Panc1 (cell line): ENCODE measurements around the gene TMED4. TPM values are rescaled to one million over a fixed set of nuclear protein-coding genes. Genes with fewer than 3 reads are reported as not detected.

ENCODE experiments used
- ATAC-seq: fragments of 200-7000 bp; cut with Tn5 transposase; 2 replicates; pipeline ENCODE4 v1.9.1; 2020; ENCODE audit warnings: mild to moderate bottlenecking, moderate library complexity
- BruUV-seq: library from RNA; stranded (reverse); fragments of 400-500 nt; replicated peaks from 2 replicates; lab custom pipeline; 2021; lab: Mats Ljungman, UMichigan
- CTCF ChIA-PET: fragments of 300-600 bp; sonication (Branson Sonifier 250); formaldehyde crosslinking; loops from one replicate; lab custom pipeline; 2022; ENCODE audit warnings: antibody characterized with exemption; lab: Charles Lee
- POLR2A ChIA-PET: fragments of 300-600 bp; sonication (Branson Sonifier 250); formaldehyde crosslinking; loops from one replicate; lab custom pipeline; 2022; ENCODE audit warnings: antibody characterized with exemption; lab: Charles Lee
- DNase-seq: peaks from one replicate; pipeline ENCODE4 v3.0.0-alpha.2; 2010; ENCODE audit warnings: low read depth, low spot score
- H3K27ac ChIP-seq: 2 replicates; pipeline ENCODE4 v1.5.1; 2011; ENCODE audit warnings: mild to moderate bottlenecking, low read length, inconsistent platforms
- H3K27me3 ChIP-seq: fragments of 200-500 bp; sonication (Bioruptor generic); 2 replicates; pipeline ENCODE4 v1.6.0; 2014; ENCODE audit warnings: low read length, inconsistent platforms; ENCODE audit not compliant: control insufficient read depth, insufficient read depth
- H3K36me3 ChIP-seq: fragments of 200-500 bp; sonication (Bioruptor generic); 2 replicates; pipeline ENCODE4 v1.5.1; 2014; ENCODE audit warnings: inconsistent platforms, mild to moderate bottlenecking, low read length, moderate library complexity; ENCODE audit not compliant: control insufficient read depth, insufficient read depth
- H3K4me1 ChIP-seq: 2 replicates; pipeline ENCODE4 v1.5.1; 2011; ENCODE audit warnings: inconsistent platforms, mild to moderate bottlenecking, low read length, moderate library complexity; ENCODE audit not compliant: control insufficient read depth, insufficient read depth
- H3K4me3 ChIP-seq, 2 experiments: 2 replicates each; pipeline ENCODE4 v1.5.1; 2011 to 2012; ENCODE audit warnings: low read depth in 2 of 2, low read length in 2 of 2, mild to moderate bottlenecking in 2 of 2, inconsistent platforms in 1 of 2, moderate library complexity in 1 of 2
- H3K9me3 ChIP-seq: fragments of 200-500 bp; sonication (Bioruptor generic); 2 replicates; pipeline ENCODE4 v1.5.1; 2014; ENCODE audit warnings: low read depth, mild to moderate bottlenecking, inconsistent platforms, low read length, moderate library complexity; ENCODE audit not compliant: control insufficient read depth, insufficient read depth
- POLR2AphosphoS5 ChIP-seq: IDR thresholded peaks from 2 replicates; pipeline ENCODE4 v1.6.1; 2012; ENCODE audit warnings: mild to moderate bottlenecking, low read depth, low read length, moderate library complexity
- SIN3A ChIP-seq: IDR thresholded peaks from 2 replicates; pipeline ENCODE4 v1.6.1; 2012; ENCODE audit warnings: low read depth, mild to moderate bottlenecking, low read length, moderate library complexity, borderline replicate concordance; ENCODE audit not compliant: insufficient read depth
- TCF7L2 ChIP-seq: IDR thresholded peaks from 2 replicates; pipeline ENCODE4 v1.6.1; 2011; ENCODE audit warnings: mild to moderate bottlenecking, low read depth, low read length, inconsistent platforms
- in situ Hi-C: cut with HindIII; loops from 2 replicates; pipeline ENCODE4 v1.10.0; 2016; ENCODE audit warnings: low sequenced_read_pairs, low pct_unique_long_range_greater_than_20kb
- intact Hi-C: fragments of 100-400 bp; cut with micrococcal nuclease; formaldehyde crosslinking; loops from one replicate; pipeline ENCODE4 v1.10.0; 2022; ENCODE audit not compliant: unreplicated experiment
- total RNA-seq: library from RNA; stranded (reverse); gene quantifications from one replicate; pipeline ENCODE4 v1.2.1, GENCODE V29; 2021; ENCODE audit not compliant: unreplicated experiment
- TF ChIP-seq, protein P1 (sequence below), 2 experiments: IDR thresholded peaks; 2 replicates each; pipeline ENCODE4 v1.6.1; 2011 to 2012; ENCODE audit warnings: low read depth in 2 of 2, control low read depth in 1 of 2, low read length in 1 of 2, mild to moderate bottlenecking in 1 of 2, moderate library complexity in 1 of 2; ENCODE audit not compliant: insufficient read depth in 1 of 2
- TF ChIP-seq, protein P2 (sequence below): fragments of 450-650 bp; IDR thresholded peaks from 2 replicates; pipeline ENCODE4 v1.5.1; 2017; ENCODE audit warnings: mild to moderate bottlenecking

TMED4 gene
- total RNA-seq, 1 experiment from 2014 or later: 123 TPM

DNA sequence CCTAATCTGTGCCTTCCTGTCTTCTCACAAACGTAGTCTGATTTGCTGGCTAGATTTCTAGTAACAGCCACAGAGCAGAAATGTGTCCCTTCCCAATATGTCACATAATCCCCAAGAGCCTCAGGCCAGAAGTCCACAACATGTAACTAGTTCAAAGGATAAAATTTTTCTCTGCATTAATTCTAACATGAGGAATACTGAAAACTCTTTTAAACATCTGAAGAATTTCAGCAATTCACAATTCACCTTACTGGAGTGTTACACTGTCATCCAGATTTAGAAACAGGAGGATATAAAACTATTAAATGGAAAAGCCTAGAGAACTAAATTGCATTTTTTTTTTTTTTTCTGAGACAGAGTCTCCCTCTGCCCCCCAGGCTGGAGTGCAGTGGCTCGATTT, 5.8 kb downstream of the TMED4 start:
- Histone ChIP-seq H3K27me3 (no peaks in the 10 kb centered on the region), H3K4me1 (peaks cover 22% of the 10 kb centered on the region), H3K9me3 (no peaks in the 10 kb centered on the region), H3K4me3 (no peak overlapping the region), H3K27ac (no peak overlapping the region), H3K36me3 (peaks cover 33% of the 10 kb centered on the region)
- ChIA-PET POLR2A (interaction anchor here (0.7 kb wide), 1 partner anchor 80 kb away, joined by 3 read pairs; no protein-coding TSS in a partner anchor), CTCF (no interaction called here)
- no peak for TF ChIP-seq SIN3A
- no peak for TF ChIP-seq POLR2AphosphoS5
- TF ChIP-seq TCF7L2: no peak
- TF ChIP-seq, protein P1, sequence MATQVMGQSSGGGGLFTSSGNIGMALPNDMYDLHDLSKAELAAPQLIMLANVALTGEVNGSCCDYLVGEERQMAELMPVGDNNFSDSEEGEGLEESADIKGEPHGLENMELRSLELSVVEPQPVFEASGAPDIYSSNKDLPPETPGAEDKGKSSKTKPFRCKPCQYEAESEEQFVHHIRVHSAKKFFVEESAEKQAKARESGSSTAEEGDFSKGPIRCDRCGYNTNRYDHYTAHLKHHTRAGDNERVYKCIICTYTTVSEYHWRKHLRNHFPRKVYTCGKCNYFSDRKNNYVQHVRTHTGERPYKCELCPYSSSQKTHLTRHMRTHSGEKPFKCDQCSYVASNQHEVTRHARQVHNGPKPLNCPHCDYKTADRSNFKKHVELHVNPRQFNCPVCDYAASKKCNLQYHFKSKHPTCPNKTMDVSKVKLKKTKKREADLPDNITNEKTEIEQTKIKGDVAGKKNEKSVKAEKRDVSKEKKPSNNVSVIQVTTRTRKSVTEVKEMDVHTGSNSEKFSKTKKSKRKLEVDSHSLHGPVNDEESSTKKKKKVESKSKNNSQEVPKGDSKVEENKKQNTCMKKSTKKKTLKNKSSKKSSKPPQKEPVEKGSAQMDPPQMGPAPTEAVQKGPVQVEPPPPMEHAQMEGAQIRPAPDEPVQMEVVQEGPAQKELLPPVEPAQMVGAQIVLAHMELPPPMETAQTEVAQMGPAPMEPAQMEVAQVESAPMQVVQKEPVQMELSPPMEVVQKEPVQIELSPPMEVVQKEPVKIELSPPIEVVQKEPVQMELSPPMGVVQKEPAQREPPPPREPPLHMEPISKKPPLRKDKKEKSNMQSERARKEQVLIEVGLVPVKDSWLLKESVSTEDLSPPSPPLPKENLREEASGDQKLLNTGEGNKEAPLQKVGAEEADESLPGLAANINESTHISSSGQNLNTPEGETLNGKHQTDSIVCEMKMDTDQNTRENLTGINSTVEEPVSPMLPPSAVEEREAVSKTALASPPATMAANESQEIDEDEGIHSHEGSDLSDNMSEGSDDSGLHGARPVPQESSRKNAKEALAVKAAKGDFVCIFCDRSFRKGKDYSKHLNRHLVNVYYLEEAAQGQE (IDR thresholded peaks at IDR 0.05; ENCODE audit: insufficient read depth in 1 of 2, low read depth in 2 of 2, low read length in 1 of 2): no peak
- TF ChIP-seq, protein P2, sequence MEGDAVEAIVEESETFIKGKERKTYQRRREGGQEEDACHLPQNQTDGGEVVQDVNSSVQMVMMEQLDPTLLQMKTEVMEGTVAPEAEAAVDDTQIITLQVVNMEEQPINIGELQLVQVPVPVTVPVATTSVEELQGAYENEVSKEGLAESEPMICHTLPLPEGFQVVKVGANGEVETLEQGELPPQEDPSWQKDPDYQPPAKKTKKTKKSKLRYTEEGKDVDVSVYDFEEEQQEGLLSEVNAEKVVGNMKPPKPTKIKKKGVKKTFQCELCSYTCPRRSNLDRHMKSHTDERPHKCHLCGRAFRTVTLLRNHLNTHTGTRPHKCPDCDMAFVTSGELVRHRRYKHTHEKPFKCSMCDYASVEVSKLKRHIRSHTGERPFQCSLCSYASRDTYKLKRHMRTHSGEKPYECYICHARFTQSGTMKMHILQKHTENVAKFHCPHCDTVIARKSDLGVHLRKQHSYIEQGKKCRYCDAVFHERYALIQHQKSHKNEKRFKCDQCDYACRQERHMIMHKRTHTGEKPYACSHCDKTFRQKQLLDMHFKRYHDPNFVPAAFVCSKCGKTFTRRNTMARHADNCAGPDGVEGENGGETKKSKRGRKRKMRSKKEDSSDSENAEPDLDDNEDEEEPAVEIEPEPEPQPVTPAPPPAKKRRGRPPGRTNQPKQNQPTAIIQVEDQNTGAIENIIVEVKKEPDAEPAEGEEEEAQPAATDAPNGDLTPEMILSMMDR: no peak
- ATAC-seq: no peak
- BruUV-seq: no TSS peak
- intact Hi-C loops: no loop called here
- in situ Hi-C loops: no loop called here
- DNase-seq: no peak

DNA sequence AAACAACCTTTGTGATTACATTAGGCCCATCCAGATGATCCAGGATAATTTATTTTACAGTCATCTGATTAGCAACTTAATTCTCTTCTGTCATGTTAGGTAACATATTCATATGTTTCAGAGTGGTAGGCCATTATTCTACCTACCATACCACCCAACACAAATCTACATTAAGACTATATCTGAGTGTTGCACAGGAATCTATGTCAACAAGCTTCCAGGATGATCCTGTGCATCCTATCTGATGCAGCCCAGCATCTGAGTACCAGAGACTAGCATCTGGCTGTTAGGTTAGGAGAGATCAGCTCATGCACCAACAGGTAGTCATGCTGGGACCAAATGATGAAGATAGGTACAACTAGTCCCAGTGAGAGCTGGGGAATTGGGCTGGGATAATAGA, 7.0 kb downstream of the TMED4 start:
- BruUV-seq: no TSS peak
- ATAC-seq: no peak
- intact Hi-C loops: no loop called here
- Histone ChIP-seq H3K36me3 (peaks cover 34% of the 10 kb centered on the region), H3K9me3 (no peaks in the 10 kb centered on the region), H3K4me1 (peaks cover 17% of the 10 kb centered on the region), H3K4me3 (peak overlapping the region; percentile 91 to 94), H3K27me3 (no peaks in the 10 kb centered on the region), H3K27ac (peak overlapping the region; percentile 96)
- ChIA-PET CTCF (no interaction called here), POLR2A (interaction anchor here (0.5 to 0.7 kb wide), 2 partner anchors 22 to 203 kb away, joined by 3 to 4 read pairs; no protein-coding TSS in a partner anchor)
- in situ Hi-C loops: no loop called here
- TF ChIP-seq, protein P2: no peak
- no peak for TF ChIP-seq TCF7L2
- TF ChIP-seq POLR2AphosphoS5: no peak
- TF ChIP-seq, protein P1 (IDR thresholded peaks at IDR 0.05; ENCODE audit: insufficient read depth in 1 of 2, low read depth in 2 of 2, low read length in 1 of 2): no peak
- no peak for TF ChIP-seq SIN3A
- DNase-seq: no peak
